Muscle layer of colon (tissue), 2 donors: ENCODE results near the gene DPP3.
"Not testable (repeated sequence)": the region's sequence is repeated elsewhere in the genome, so short reads cannot be mapped to it uniquely, and the experiment has no call there.

Experiments used
- H3K27ac ChIP-seq: one replicate; pipeline ENCODE4 v1.7.0; 2013; ENCODE audit warnings: low read depth, mild to moderate bottlenecking, low read length, moderate library complexity
- H3K27me3 ChIP-seq, 2 donors: one replicate each; pipeline ENCODE4 v1.7.0; 2013; ENCODE audit warnings: low read length in 2 of 2, mild to moderate bottlenecking in 2 of 2; ENCODE audit not compliant: insufficient read depth in 2 of 2, control insufficient read depth in 1 of 2
- H3K36me3 ChIP-seq: one replicate; pipeline ENCODE4 v1.7.0; 2013; ENCODE audit warnings: mild to moderate bottlenecking, low read length; ENCODE audit not compliant: insufficient read depth
- H3K4me1 ChIP-seq: one replicate; pipeline ENCODE4 v1.7.0; 2013; ENCODE audit warnings: mild to moderate bottlenecking, low read length; ENCODE audit not compliant: insufficient read depth
- H3K4me3 ChIP-seq, 2 donors: one replicate each; pipeline ENCODE4 v1.7.0; 2013; ENCODE audit warnings: low read length in 2 of 2, low read depth in 1 of 2, mild to moderate bottlenecking in 1 of 2, moderate library complexity in 1 of 2
- H3K9ac ChIP-seq: one replicate; pipeline ENCODE4 v1.7.0; 2013; ENCODE audit warnings: low read length
- H3K9me3 ChIP-seq: one replicate; pipeline ENCODE4 v1.7.0; 2013; ENCODE audit warnings: mild to moderate bottlenecking, low read length
- donor health status: abdominal sarcoma.
- donor health status: Adenocarcinoma of cecum.

DPP3 gene

DNA sequence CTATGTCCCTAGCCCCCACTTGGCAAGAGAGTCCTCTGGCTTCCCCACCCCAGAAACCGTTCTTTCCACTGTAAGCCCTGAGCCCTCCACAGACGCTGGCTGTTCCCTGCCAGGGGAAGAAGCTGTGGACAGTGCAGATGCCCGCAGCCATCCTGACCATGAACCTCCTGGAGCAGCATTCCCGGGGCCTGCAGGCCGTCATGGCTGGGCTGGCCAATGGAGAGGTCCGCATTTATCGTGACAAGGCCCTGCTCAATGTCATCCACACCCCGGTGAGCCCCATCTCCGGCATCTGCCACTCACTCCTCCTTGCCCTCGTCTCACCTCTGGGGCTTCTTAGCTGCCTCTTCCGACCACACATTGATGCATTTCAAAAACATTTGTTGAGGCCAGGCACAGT lies 43.4 kb downstream of the DPP3 start:
- H3K27me3 ChIP-seq = no peaks in the 10 kb centered on the region
- peaks cover 48% of the 10 kb centered on the region for H3K36me3 ChIP-seq
- no peak overlapping the region for H3K9ac ChIP-seq
- H3K4me3 ChIP-seq = no peak overlapping the region
- H3K9me3 ChIP-seq = no peaks in the 10 kb centered on the region
- no peaks in the 10 kb centered on the region for H3K4me1 ChIP-seq
- H3K27ac ChIP-seq = no peak overlapping the region

DNA sequence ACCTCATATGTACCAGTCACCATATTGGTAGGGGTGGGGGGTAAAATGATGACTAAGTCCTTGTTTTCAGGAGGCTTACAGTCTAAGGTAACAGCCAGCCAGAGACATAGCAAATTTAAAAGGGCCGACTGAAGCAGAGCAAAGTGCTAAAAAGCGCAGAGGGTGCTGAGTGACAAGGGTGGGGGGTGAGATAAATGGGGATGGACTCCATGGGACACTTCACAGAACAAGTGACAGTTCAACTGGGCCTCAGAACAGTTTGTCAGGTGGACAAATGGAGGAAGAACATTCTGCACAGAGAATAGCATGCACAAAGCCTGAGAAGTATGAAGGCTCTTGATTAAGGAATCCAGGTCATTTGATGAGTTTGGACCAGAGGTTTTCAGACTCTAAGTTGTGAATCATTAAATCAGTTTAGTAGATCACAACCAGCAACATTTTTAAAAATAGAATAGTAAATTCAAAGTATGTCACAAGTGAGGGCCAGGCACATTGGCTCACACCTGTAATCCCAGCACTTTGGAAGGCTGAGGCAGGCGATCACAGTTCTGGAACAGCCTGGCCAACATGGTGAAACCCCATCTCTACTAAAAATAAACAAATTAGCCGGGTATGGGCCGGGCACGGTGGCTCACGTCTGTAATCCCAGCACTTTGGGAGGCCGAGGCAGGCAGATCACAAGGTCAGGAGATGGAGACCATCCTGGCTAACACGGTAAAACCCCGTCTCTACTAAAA lies 44.2 kb downstream of the DPP3 start:
- Histone ChIP-seq H3K9me3 (no peaks in the 10 kb centered on the region), H3K27ac (no peak overlapping the region), H3K4me3 (no peak overlapping the region), H3K36me3 (peaks cover 44% of the 10 kb centered on the region), H3K27me3 (no peaks in the 10 kb centered on the region), H3K4me1 (no peaks in the 10 kb centered on the region), H3K9ac (no peak overlapping the region)

DNA sequence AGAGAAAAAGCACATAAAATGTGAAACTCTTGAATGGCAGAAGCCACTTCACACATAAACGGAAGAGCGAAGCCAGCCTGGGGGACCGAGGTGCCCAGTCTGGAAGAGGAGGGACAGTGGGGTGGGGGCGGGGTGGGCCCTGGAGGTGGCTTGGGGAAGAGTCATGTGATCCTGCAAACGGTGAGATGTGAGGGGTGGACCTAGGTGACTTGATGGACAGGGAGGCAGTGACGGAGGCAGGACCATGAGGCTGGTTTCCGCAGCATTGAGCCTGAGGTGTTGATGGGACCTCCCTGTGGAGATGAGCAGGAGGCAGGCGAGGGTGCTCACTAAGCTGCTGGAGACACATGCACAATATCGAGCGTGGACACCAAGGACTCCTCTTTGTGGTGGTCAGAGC lies 48.8 kb downstream of the DPP3 start:
- H3K36me3 ChIP-seq = peaks cover 35% of the 10 kb centered on the region
- no peaks in the 10 kb centered on the region for H3K9me3 ChIP-seq
- no peak overlapping the region for H3K27ac ChIP-seq
- no peak overlapping the region for H3K9ac ChIP-seq
- H3K27me3 ChIP-seq = no peaks in the 10 kb centered on the region
- H3K4me3 ChIP-seq = no peak overlapping the region
- no peaks in the 10 kb centered on the region for H3K4me1 ChIP-seq

DNA sequence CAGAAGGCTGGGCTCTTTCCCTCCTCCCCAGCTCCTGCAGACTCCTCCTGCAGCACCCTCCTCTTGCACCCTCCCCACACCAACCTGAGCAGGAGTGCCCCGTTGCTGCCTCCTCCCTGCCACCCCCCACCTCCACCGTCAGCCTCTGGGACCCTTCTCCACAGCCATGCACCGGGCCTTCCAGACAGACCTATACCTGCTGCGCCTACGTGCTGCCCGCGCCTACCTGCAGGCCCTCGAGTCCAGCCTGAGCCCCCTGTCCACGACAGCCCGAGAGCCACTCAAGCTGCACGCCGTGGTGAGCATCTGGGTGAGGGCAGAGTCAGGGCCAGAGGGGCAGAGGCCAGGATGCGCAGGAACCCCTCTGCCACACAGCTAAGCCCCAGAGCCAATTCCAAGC lies 49.4 kb downstream of the DPP3 start:
- no peak overlapping the region for H3K9ac ChIP-seq
- no peaks in the 10 kb centered on the region for H3K27me3 ChIP-seq
- no peaks in the 10 kb centered on the region for H3K4me1 ChIP-seq
- H3K27ac ChIP-seq = no peak overlapping the region
- H3K4me3 ChIP-seq = no peak overlapping the region
- peaks cover 30% of the 10 kb centered on the region for H3K36me3 ChIP-seq
- H3K9me3 ChIP-seq = no peaks in the 10 kb centered on the region

DNA sequence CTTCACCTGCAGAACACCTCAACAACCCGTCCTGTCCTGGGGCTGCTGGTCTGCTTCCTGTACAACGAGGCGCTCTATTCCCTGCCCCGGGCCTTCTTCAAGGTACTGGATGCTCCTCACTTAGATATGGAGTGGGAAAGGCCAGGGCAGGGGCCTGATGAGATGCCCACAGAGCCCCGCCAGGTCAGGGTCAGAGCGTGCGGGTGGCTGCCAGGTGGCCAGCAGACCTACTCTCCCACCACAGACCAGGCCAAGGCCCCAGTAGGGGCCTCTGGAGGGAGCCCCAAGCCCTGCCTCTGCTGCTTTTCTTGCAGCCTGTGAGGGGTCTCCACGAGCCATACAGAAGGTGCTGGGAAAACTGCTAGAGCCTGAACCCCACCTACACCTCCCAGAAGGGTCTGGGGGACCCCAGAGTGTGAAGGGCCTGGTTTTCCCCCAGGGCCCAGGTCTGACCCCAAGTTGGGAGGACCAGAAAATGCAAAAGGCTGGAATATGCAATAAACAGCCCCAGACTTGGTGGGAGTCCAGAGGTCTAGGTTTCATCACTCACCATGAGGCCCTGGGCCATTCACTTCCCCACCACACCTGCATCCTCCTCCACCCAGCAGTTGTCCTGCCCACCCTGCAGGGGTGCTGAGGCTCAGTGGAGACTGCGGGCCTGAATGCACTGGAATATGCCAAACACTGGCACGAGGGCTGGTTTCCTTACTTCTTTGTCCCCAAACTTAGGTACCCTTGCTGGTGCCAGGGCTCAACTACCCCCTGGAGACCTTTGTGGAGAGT lies 50.9 kb downstream of the DPP3 start:
- H3K4me3 ChIP-seq = no peak overlapping the region
- no peaks in the 10 kb centered on the region for H3K27me3 ChIP-seq
- peaks cover 36% of the 10 kb centered on the region for H3K36me3 ChIP-seq
- H3K9ac ChIP-seq = no peak overlapping the region
- no peaks in the 10 kb centered on the region for H3K4me1 ChIP-seq
- no peaks in the 10 kb centered on the region for H3K9me3 ChIP-seq
- H3K27ac ChIP-seq = no peak overlapping the region

DNA sequence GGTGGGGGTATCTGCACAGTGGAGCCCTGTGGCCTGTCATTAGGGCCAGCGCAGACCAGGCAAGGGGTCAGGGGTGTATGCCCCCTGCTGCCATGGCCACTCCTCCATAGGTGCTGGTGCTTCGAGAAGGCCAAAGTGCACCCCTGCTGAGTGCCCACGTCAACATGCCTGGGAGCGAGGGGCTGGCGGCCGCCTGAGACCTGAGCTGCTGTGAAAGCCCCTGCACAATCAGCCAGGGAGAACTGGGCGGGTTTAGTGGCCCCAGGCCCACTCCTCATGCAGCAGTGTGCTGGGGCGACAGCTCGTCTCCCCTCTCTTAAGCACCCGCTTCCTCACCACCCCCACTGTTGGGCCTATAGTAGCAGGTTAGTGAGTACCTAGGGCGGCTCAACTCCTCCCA lies 51.6 kb downstream of the DPP3 start:
- no peaks in the 10 kb centered on the region for H3K9me3 ChIP-seq
- no peaks in the 10 kb centered on the region for H3K4me1 ChIP-seq
- peaks cover 40% of the 10 kb centered on the region for H3K36me3 ChIP-seq
- H3K4me3 ChIP-seq = no peak overlapping the region
- no peak overlapping the region for H3K27ac ChIP-seq
- H3K27me3 ChIP-seq = no peaks in the 10 kb centered on the region
- H3K9ac ChIP-seq = no peak overlapping the region

DNA sequence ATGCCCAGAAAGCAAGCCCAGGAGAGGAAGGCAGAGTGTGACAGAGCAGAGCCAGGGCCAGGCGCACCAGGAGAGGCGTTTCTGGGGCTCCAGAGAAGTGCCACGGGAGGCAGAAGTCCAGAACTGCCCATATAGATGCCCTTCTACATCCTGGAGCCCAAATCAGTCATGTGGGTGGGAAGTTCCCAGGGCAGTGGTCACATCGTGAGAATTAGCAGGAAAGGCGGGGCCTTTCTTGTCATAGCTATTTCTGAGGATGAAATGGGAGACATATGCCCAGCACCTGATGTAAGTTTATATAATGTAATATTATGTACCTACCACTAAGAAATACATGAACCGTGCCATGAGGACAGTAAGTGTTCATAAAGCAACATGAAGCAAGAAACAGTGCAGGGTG lies 52.5 kb downstream of the DPP3 start:
- H3K27ac ChIP-seq = no peak overlapping the region
- no peak overlapping the region for H3K4me3 ChIP-seq
- no peaks in the 10 kb centered on the region for H3K27me3 ChIP-seq
- H3K36me3 ChIP-seq = peaks cover 45% of the 10 kb centered on the region
- no peak overlapping the region for H3K9ac ChIP-seq
- no peaks in the 10 kb centered on the region for H3K4me1 ChIP-seq
- H3K9me3 ChIP-seq = no peaks in the 10 kb centered on the region

DNA sequence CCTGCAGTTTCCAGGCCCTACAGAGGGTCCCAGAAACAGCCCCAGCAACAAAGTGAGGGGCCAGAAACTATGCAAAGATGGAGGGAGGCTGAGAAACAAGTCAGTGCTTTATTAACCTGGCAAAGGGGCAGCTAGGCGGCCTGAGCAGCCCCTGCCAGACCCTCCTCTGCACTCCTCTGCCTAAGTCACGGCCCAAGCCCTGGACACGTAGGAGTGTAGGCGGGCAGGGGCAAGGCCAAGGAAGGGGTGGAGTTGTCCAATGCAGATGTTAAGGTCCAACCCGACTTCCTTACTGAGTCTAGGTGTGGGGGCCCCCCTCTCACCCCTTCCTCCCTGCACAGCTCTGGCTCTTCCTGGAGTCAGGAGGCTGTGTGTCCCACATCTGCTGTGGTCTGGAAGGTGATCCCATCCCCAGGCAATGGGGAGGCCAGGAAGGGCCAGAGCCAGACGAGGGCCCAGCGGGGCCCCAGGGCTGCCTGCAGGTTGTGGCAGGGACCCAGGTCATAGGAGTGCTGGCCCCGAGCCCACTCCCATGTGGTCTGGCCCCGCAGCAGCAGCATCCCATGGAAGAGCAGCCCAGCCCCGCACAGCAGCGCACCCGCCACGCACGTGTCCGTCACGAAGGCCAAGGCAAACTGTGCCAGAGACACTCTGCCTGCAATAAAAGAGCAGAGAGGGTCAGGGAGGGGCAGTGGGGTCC lies 59.1 kb downstream of the DPP3 start:
- Histone ChIP-seq H3K9me3 (no peaks in the 10 kb centered on the region), H3K9ac (no peak overlapping the region), H3K4me1 (peaks cover 9% of the 10 kb centered on the region), H3K27ac (no peak overlapping the region), H3K27me3 (no peaks in the 10 kb centered on the region), H3K36me3 (peaks cover 31% of the 10 kb centered on the region), H3K4me3 (no peak overlapping the region)

DNA sequence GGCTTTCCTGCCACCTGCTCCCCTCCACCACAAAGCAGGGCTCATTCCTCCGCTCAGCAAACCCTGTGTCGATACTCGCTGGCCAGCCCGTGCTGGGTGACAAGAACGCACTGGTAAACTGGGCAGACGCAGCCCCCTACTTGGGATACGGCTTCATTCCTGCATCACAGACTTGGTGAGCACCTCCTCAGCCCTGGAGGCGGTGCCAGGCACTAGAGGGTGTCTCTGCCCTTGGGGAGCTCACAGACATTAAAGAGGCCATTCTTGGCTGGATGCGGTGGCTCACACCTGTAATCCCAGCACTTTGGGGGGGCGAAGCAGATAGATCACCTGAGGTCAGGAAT lies 59.6 kb downstream of the DPP3 start:
- no peaks in the 10 kb centered on the region for H3K27me3 ChIP-seq
- H3K9ac ChIP-seq = no peak overlapping the region
- peaks cover 10% of the 10 kb centered on the region for H3K4me1 ChIP-seq
- H3K4me3 ChIP-seq = no peak overlapping the region
- H3K27ac ChIP-seq = no peak overlapping the region
- H3K36me3 ChIP-seq = peaks cover 31% of the 10 kb centered on the region
- no peaks in the 10 kb centered on the region for H3K9me3 ChIP-seq

DNA sequence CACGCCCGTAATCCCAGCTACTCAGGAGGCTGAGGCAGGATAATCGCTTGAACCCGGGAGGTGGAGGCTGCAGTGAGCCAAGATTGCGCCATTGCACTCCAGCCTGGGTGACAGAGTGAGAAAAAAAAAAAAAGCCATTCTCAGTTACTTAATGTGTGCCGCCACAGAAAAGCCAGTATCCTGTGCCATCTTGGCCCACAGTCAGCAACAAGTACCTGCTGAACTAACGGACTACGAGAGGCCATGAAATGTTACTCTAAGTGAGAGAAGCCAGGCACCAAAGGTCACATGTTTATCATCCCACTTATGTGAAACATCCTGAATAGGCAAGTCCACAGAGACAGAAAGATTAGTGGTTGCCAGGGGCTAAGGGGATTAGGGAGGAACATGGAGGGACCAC lies 60.4 kb downstream of the DPP3 start:
- Histone ChIP-seq H3K4me1 (peaks cover 16% of the 10 kb centered on the region), H3K36me3 (peaks cover 31% of the 10 kb centered on the region)
- H3K4me3 ChIP-seq, H3K27me3 ChIP-seq, H3K9ac ChIP-seq, H3K9me3 ChIP-seq, H3K27ac ChIP-seq: not testable (repeated sequence)

DNA sequence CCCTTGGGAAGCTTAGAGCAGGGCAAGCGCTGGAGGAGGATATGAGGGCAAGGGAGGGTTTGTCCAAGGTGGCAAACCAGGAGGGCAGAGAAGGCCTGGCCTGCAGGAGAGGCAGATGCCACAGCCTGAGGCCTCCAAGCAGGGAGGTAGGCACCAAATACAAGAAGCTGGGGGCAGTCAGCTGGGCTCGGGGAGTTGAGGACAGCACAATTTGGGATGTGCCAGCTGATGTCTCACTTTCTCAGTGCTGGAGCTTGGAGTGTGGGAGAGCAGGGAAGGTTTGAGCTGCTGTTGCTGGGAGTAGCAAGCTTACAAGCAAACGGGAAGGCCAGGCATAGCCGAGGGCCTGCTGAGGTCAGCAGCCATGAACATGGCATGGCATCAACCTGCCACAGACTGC lies 61.7 kb downstream of the DPP3 start:
- no peaks in the 10 kb centered on the region for H3K9me3 ChIP-seq
- peaks cover 16% of the 10 kb centered on the region for H3K4me1 ChIP-seq
- H3K4me3 ChIP-seq = no peak overlapping the region
- H3K9ac ChIP-seq = no peak overlapping the region
- H3K27ac ChIP-seq = no peak overlapping the region
- H3K36me3 ChIP-seq = peaks cover 21% of the 10 kb centered on the region
- H3K27me3 ChIP-seq = no peaks in the 10 kb centered on the region
